Mammary epithelial cell (primary cell): ENCODE measurements around the gene DESI2.

ENCODE experiments used
- EZH2 ChIP-seq: IDR thresholded peaks from 2 replicates; pipeline ENCODE4 v1.6.1; 2012; ENCODE audit warnings: low read length, inconsistent platforms, borderline replicate concordance
- TF ChIP-seq, protein P1 (sequence below), 2 donors: IDR thresholded peaks in 1 of 2; conservative IDR thresholded peaks in 1 of 2; 2 replicates each; pipeline ENCODE4 v1.5.1; 2011 to 2012; ENCODE audit warnings: inconsistent platforms in 2 of 2, low read length in 2 of 2, mild to moderate bottlenecking in 2 of 2, control low read depth in 1 of 2, low read depth in 1 of 2; ENCODE audit not compliant: insufficient read depth in 1 of 2; ENCODE audit errors: extremely low read depth in 1 of 2

DNA sequence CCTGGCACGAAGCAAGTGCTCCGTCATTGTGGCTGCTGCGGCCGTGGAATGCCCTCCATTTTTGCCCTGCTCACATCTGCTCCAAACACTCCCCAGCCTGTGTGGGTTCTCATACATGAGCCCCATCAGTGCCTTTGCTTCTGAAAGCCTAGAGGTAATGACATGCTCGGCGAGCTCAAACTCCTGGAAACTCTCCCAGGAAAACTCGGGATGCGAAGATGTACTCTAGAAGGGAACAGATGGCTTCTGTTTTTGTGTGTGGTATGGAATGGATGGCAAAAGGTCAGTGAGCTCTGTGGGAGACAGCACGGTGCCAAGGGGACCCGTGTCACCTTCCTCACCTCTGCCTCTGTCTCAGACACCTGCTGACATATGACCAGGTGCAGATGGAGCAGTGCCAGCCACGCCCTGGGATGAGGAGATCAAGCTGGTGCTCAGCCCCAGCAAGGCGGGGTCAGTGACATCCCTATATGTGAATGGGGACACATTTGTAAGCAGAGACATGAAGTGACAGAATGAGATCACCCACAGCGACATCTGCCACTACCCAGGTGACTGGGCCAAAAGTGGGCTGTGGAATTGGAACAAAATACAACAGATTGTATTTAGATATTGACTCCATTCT lies 98.5 kb downstream of the DESI2 start:
- no peak for TF ChIP-seq EZH2
- TF ChIP-seq, protein P1, sequence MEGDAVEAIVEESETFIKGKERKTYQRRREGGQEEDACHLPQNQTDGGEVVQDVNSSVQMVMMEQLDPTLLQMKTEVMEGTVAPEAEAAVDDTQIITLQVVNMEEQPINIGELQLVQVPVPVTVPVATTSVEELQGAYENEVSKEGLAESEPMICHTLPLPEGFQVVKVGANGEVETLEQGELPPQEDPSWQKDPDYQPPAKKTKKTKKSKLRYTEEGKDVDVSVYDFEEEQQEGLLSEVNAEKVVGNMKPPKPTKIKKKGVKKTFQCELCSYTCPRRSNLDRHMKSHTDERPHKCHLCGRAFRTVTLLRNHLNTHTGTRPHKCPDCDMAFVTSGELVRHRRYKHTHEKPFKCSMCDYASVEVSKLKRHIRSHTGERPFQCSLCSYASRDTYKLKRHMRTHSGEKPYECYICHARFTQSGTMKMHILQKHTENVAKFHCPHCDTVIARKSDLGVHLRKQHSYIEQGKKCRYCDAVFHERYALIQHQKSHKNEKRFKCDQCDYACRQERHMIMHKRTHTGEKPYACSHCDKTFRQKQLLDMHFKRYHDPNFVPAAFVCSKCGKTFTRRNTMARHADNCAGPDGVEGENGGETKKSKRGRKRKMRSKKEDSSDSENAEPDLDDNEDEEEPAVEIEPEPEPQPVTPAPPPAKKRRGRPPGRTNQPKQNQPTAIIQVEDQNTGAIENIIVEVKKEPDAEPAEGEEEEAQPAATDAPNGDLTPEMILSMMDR (conservative IDR thresholded peaks at IDR 0.05 in 1 of 2, IDR thresholded peaks at IDR 0.05 in 1 of 2; ENCODE audit: extremely low read depth in 1 of 2, insufficient read depth in 1 of 2, low read depth in 1 of 2, low read length in 2 of 2): no peak
